Muscle layer of duodenum (tissue), 2 donors: ENCODE data around the gene LEUTX.

Experiments used
- H3K27ac ChIP-seq: one replicate; pipeline ENCODE4 v1.7.0; 2013; ENCODE audit warnings: mild to moderate bottlenecking, low read length
- H3K27me3 ChIP-seq: one replicate; pipeline ENCODE4 v1.7.0; 2013; ENCODE audit warnings: low read depth, mild to moderate bottlenecking, control low read depth, low read length
- H3K36me3 ChIP-seq, 2 donors: one replicate each; pipeline ENCODE4 v1.7.0; 2013; ENCODE audit warnings: low read length in 2 of 2, control low read depth in 1 of 2, mild to moderate bottlenecking in 1 of 2; ENCODE audit not compliant: insufficient read depth in 2 of 2, control insufficient read depth in 1 of 2
- H3K4me1 ChIP-seq, 2 donors: one replicate each; pipeline ENCODE4 v1.7.0; 2013; ENCODE audit warnings: low read length in 2 of 2, mild to moderate bottlenecking in 2 of 2, control low read depth in 1 of 2, moderate library complexity in 1 of 2; ENCODE audit not compliant: insufficient read depth in 2 of 2, control insufficient read depth in 1 of 2
- H3K4me3 ChIP-seq, 2 donors: one replicate each; pipeline ENCODE4 v1.7.0; 2013; ENCODE audit warnings: low read length in 2 of 2, low read depth in 1 of 2, mild to moderate bottlenecking in 1 of 2
- H3K9me3 ChIP-seq, 2 donors: one replicate each; pipeline ENCODE4 v1.7.0; 2013; ENCODE audit warnings: low read length in 2 of 2, control low read depth in 1 of 2, mild to moderate bottlenecking in 1 of 2; ENCODE audit not compliant: control insufficient read depth in 1 of 2
- donor health status: healthy.

The LEUTX gene

GRCh38 chr19:39833160-39833463 lies 54.5 kb downstream of the LEUTX start:
- no peaks in the 10 kb centered on the region for H3K9me3 ChIP-seq
- peaks cover 39 to 58% of the 10 kb centered on the region in 2 donors for H3K36me3 ChIP-seq

GRCh38 chr19:39833464-39834286 lies 55.0 kb downstream of the LEUTX start, which contains the start of gene DYRK1B:
Gene DYRK1B (minus strand): TSS chr19:39834162. CDS start chr19:39831867, 2,295 bp downstream.
- peak within 1 kb of the TSS; percentile 65 to 100 for H3K4me3 ChIP-seq
- H3K9me3 ChIP-seq = no peaks in the 10 kb centered on the region
- peak within 1 kb of the TSS; percentile 56 for H3K27ac ChIP-seq
- no peaks in the 10 kb centered on the region for H3K27me3 ChIP-seq
- peaks cover 36 to 58% of the 10 kb centered on the region in 2 donors for H3K36me3 ChIP-seq
- H3K4me1 ChIP-seq = peaks cover 9 to 23% of the 10 kb centered on the region in 2 donors

More at GRCh38 chr19:39833160-39833463, 54.5 kb downstream of the LEUTX start:
- Histone ChIP-seq H3K4me1 (peaks cover 9 to 23% of the 10 kb centered on the region in 2 donors), H3K27me3 (no peaks in the 10 kb centered on the region), H3K27ac (peak overlapping the region; percentile 56), H3K4me3 (peak overlapping the region; percentile 65 to 100)

DNA sequence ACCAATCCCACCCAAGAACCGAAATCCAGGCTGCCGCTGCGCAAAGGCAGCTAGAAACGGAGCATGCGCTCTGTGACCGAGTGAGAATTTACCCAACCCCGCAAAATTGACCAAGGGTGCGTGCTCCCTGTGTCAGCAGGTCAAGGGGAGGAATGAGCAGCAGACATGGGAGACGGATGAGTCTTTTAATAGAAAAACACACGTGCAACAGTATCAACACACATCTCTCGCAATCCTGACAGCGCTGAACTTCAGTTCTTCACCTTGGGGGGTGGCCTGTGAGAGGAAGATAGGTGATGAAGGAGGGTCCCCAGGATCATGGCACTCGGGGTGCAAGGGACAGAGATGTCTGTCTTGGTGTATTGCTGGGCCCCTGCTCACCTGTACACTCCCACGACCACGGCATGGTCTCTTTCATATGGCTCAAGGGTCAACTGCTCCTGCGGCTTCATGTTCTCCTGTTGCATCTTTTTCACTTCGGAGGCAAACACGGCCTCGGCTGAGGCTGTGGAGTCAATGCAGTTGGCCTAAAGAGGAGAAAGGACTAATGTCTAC lies 55.7 kb downstream of the LEUTX start:
- Histone ChIP-seq H3K9me3 (no peaks in the 10 kb centered on the region), H3K4me1 (peaks cover 9 to 23% of the 10 kb centered on the region in 2 donors), H3K4me3 (peak overlapping the region; percentile 65 to 100), H3K27ac (peak overlapping the region; percentile 49), H3K36me3 (peaks cover 36 to 58% of the 10 kb centered on the region in 2 donors), H3K27me3 (no peaks in the 10 kb centered on the region)
